Endodermal cell (in vitro differentiated cells): ENCODE data around the gene NOP16. TPM values are rescaled to one million over a fixed set of nuclear protein-coding genes. Genes with fewer than 3 reads are reported as not detected.

Experiments
- DNase-seq: peaks from one replicate; pipeline ENCODE4 v3.0.0-alpha.2; 2017
- H3K27ac ChIP-seq: 2 replicates; pipeline ENCODE4 v1.5.1; 2013; ENCODE audit warnings: mild to moderate bottlenecking, low read depth, low read length, moderate library complexity
- H3K27me3 ChIP-seq: 2 replicates; pipeline ENCODE4 v1.6.1; 2013; ENCODE audit warnings: mild to moderate bottlenecking, low read length, moderate library complexity; ENCODE audit not compliant: insufficient read depth, control insufficient read depth, poor library complexity, severe bottlenecking
- H3K36me3 ChIP-seq: 2 replicates; pipeline ENCODE4 v1.7.0; 2013; ENCODE audit warnings: mild to moderate bottlenecking, low read length, moderate library complexity; ENCODE audit not compliant: control insufficient read depth, insufficient read depth
- H3K4me1 ChIP-seq: one replicate; pipeline ENCODE4 v1.7.0; 2013; ENCODE audit warnings: low read length; ENCODE audit not compliant: control insufficient read depth, insufficient read depth
- H3K4me3 ChIP-seq: 2 replicates; pipeline ENCODE4 v1.5.1; 2013; ENCODE audit warnings: mild to moderate bottlenecking, low read length, moderate library complexity
- H3K9ac ChIP-seq: 2 replicates; pipeline ENCODE4 v1.6.1; 2013; ENCODE audit warnings: mild to moderate bottlenecking, low read length, moderate library complexity; ENCODE audit not compliant: poor library complexity, severe bottlenecking; ENCODE audit errors: extremely low read depth
- H3K9me3 ChIP-seq: 2 replicates; pipeline ENCODE4 v1.6.1; 2013; ENCODE audit warnings: mild to moderate bottlenecking, low read length, moderate library complexity; ENCODE audit not compliant: control insufficient read depth
- H3K27ac Mint-ChIP-seq: 2 replicates; pipeline ENCODE4 v1.8.0; 2020; ENCODE audit warnings: mixed read lengths
- H3K27me3 Mint-ChIP-seq: 2 replicates; pipeline ENCODE4 v1.8.0; 2021; ENCODE audit warnings: mild to moderate bottlenecking, mixed read lengths; ENCODE audit not compliant: insufficient read depth
- H3K36me3 Mint-ChIP-seq: 2 replicates; pipeline ENCODE4 v1.8.0; 2020; ENCODE audit warnings: low read depth, mixed read lengths
- H3K4me1 Mint-ChIP-seq: 2 replicates; pipeline ENCODE4 v1.8.0; 2020; ENCODE audit warnings: mixed read lengths
- H3K4me3 Mint-ChIP-seq: 2 replicates; pipeline ENCODE4 v1.8.0; 2020; ENCODE audit warnings: mild to moderate bottlenecking, moderate library complexity, mixed read lengths
- H3K9me3 Mint-ChIP-seq: 2 replicates; pipeline ENCODE4 v1.8.0; 2020; ENCODE audit warnings: mild to moderate bottlenecking, mixed read lengths
- WGBS, 2 experiments: methylation state at CpG; one replicate each; pipeline versions ENCODE4 v1.1.5 to v1.1.7; 2013; ENCODE audit warnings: missing lambda C conversion rate in 2 of 2, mixed read lengths in 1 of 2; ENCODE audit not compliant: insufficient coverage in 1 of 2, insufficient read length in 1 of 2; 5-methylcytosine and 5-hydroxymethylcytosine counted together
- total RNA-seq, 2 donors: library from RNA; stranded (reverse); fragmentation: NEBNext Ultra II Directional in 1 of 2; extraction: Animal tissue kit (Norgen Biotek cat#: 25700) in 1 of 2; gene quantifications; 2 replicates in 1 of 2; 3 replicates in 1 of 2; pipeline ENCODE4 v1.2.1, GENCODE V29; 2021
- TF ChIP-seq, protein P1 (sequence below): fragments of 200-600 bp; sonication (generic); conservative IDR thresholded peaks from 2 replicates; pipeline ENCODE4 v1.5.0; 2021; ENCODE audit warnings: antibody characterized with exemption, mild to moderate bottlenecking

Gene NOP16
- total RNA-seq, 2 donors from 2014 or later, result 18.6 to 31.3 TPM

DNA sequence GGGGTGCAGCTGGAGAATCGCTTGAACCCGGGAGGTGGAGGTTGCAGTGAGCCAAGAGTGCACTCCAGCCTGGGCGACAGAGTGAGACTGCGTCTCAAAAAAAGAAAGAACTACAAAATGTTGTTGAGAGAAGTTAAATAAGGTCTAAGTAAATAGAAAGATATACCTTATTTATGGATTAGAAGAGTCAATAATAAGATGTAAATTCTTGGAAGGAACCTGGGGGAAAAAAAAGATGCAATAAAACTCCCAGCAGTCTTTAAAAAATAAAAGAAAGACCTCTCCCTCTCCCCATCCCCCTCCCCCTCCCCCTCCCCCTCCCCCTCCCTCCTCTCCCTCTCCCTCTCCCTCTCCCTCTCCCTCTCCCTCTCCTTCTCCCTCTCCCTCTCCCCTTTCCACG, 44.3 kb upstream of the NOP16 start:
- no peak overlapping the region for H3K4me3 Mint-ChIP-seq
- no peak overlapping the region for H3K27ac ChIP-seq
- peaks cover 6% of the 10 kb centered on the region for H3K36me3 Mint-ChIP-seq
- 88 to 94% methylated on average over 5 of the region's 5 CpGs for WGBS, 2 experiments
- TF ChIP-seq, protein P1, sequence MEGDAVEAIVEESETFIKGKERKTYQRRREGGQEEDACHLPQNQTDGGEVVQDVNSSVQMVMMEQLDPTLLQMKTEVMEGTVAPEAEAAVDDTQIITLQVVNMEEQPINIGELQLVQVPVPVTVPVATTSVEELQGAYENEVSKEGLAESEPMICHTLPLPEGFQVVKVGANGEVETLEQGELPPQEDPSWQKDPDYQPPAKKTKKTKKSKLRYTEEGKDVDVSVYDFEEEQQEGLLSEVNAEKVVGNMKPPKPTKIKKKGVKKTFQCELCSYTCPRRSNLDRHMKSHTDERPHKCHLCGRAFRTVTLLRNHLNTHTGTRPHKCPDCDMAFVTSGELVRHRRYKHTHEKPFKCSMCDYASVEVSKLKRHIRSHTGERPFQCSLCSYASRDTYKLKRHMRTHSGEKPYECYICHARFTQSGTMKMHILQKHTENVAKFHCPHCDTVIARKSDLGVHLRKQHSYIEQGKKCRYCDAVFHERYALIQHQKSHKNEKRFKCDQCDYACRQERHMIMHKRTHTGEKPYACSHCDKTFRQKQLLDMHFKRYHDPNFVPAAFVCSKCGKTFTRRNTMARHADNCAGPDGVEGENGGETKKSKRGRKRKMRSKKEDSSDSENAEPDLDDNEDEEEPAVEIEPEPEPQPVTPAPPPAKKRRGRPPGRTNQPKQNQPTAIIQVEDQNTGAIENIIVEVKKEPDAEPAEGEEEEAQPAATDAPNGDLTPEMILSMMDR, result no peak
- no peaks in the 10 kb centered on the region for H3K27me3 ChIP-seq
- H3K4me1 Mint-ChIP-seq, result no peaks in the 10 kb centered on the region
- peaks cover 27% of the 10 kb centered on the region for H3K9me3 Mint-ChIP-seq
- no peak for DNase-seq
- peaks cover 7% of the 10 kb centered on the region for H3K27me3 Mint-ChIP-seq
- no peak overlapping the region for H3K9ac ChIP-seq
- H3K36me3 ChIP-seq, result no peaks in the 10 kb centered on the region
- H3K27ac Mint-ChIP-seq, result no peak overlapping the region
- H3K4me3 ChIP-seq, result peak overlapping the region; percentile 49
- H3K4me1 ChIP-seq, result peaks cover 3% of the 10 kb centered on the region
- peaks cover 29% of the 10 kb centered on the region for H3K9me3 ChIP-seq

DNA sequence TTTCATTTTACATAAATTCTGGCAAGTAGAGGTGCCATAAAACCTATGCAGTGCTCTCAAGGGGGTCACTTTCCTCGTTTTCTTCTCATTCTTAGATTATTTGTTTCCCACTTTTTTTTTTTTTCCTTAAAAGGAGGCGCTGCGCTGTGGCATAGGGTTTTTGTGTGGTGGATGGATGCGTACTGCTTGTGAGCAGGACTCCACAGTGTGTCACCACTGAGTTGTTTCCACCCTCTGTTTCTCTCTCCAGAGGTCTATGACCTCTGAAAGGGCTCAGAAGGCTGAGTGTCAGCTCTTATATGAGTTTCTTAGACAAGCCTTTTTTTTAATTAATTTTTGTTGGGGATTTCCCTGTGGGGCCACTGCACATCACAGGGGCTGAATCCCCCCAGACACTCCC, 41.6 kb upstream of the NOP16 start:
- no peak for DNase-seq
- H3K9ac ChIP-seq, result no peak overlapping the region
- H3K9me3 ChIP-seq, result peaks cover 47% of the 10 kb centered on the region
- peaks cover 3% of the 10 kb centered on the region for H3K4me1 ChIP-seq
- Mint-ChIP-seq H3K27me3 (peaks cover 11% of the 10 kb centered on the region), H3K4me3 (no peak overlapping the region), H3K9me3 (peaks cover 38% of the 10 kb centered on the region), H3K36me3 (peaks cover 6% of the 10 kb centered on the region), H3K27ac (no peak overlapping the region), H3K4me1 (no peaks in the 10 kb centered on the region)
- no peak overlapping the region for H3K4me3 ChIP-seq
- H3K27ac ChIP-seq, result no peak overlapping the region
- TF ChIP-seq, protein P1, result peak; percentile 29
- 67 to 78% methylated on average over 1 to 4 of the region's 4 CpGs for WGBS, 2 experiments
- H3K27me3 ChIP-seq, result no peaks in the 10 kb centered on the region
- no peaks in the 10 kb centered on the region for H3K36me3 ChIP-seq

DNA sequence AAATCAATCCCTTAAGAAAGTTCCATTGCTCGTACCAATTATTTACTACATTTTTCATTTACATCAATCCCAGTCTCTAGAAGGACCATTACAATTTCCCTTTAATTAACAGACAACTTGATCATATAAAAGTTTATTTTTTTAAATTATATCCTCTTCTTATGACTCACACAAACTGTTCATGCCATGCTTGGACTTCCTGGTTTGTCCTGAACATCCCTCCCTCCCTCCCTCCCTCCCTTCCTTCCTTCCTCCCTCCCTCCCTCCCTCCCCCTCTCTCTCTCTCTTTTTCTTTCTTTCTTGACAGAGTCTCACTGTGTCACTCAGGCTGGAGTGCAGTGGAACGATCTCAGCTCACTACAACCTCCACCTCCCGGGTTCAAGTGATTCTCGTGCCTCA, 39.6 kb upstream of the NOP16 start:
- no peak overlapping the region for H3K9ac ChIP-seq
- no peak overlapping the region for H3K4me3 ChIP-seq
- H3K9me3 ChIP-seq, result peaks cover 65% of the 10 kb centered on the region
- H3K4me1 Mint-ChIP-seq, result no peaks in the 10 kb centered on the region
- peaks cover 11% of the 10 kb centered on the region for H3K27me3 Mint-ChIP-seq
- no peaks in the 10 kb centered on the region for H3K36me3 ChIP-seq
- H3K27me3 ChIP-seq, result no peaks in the 10 kb centered on the region
- peaks cover 48% of the 10 kb centered on the region for H3K9me3 Mint-ChIP-seq
- no peak overlapping the region for H3K27ac ChIP-seq
- H3K4me1 ChIP-seq, result peaks cover 3% of the 10 kb centered on the region
- H3K27ac Mint-ChIP-seq, result no peak overlapping the region
- TF ChIP-seq, protein P1, result no peak
- H3K36me3 Mint-ChIP-seq, result peaks cover 10% of the 10 kb centered on the region
- WGBS, 2 experiments, result 88 to 95% methylated on average over 3 to 4 of the region's 4 CpGs
- no peak overlapping the region for H3K4me3 Mint-ChIP-seq
- no peak for DNase-seq
